CD14-positive monocyte (primary cell): ENCODE measurements around the gene KRT6C. TPM values are rescaled to one million over a fixed set of nuclear protein-coding genes. Genes with fewer than 3 reads are reported as not detected.
"Not testable (repeated sequence)": the region's sequence is repeated elsewhere in the genome, so short reads cannot be mapped to it uniquely, and the experiment has no call there.

Experiments
- DNase-seq, 3 donors: peaks; one replicate each; pipeline ENCODE4 v3.0.0-alpha.2; 2011 to 2022
- H2AFZ ChIP-seq: 2 replicates; pipeline ENCODE4 v1.6.0; 2012; ENCODE audit warnings: mild to moderate bottlenecking, low read depth, low read length, inconsistent platforms; ENCODE audit not compliant: insufficient read depth, poor library complexity, severe bottlenecking
- H3K27ac ChIP-seq, 2 donors: 1 replicate in 1 of 2; 2 replicates in 1 of 2; pipeline ENCODE4 v1.5.1; 2012 to 2013; ENCODE audit warnings: low read length in 2 of 2, control low read depth in 1 of 2, inconsistent platforms in 1 of 2, low read depth in 1 of 2, mild to moderate bottlenecking in 1 of 2
- H3K27me3 ChIP-seq, 2 donors: one replicate each; pipeline versions ENCODE4 v1.6.0 to v1.6.1; 2011 to 2013; ENCODE audit warnings: low read length in 2 of 2; ENCODE audit not compliant: control insufficient read depth in 2 of 2, insufficient read depth in 2 of 2
- H3K36me3 ChIP-seq, 2 donors: replicated peaks in 1 of 2; 1 replicate in 1 of 2; 2 replicates in 1 of 2; pipeline versions ENCODE4 v1.5.1 to v1.6.1; 2012 to 2013; ENCODE audit warnings: low read length in 2 of 2, control low read depth in 1 of 2, inconsistent platforms in 1 of 2, mild to moderate bottlenecking in 1 of 2; ENCODE audit not compliant: insufficient read depth in 2 of 2, control insufficient read depth in 1 of 2
- H3K4me1 ChIP-seq, 2 donors: 1 replicate in 1 of 2; 2 replicates in 1 of 2; pipeline versions ENCODE4 v1.5.1 to v1.6.1; 2012 to 2013; ENCODE audit warnings: low read length in 2 of 2, control low read depth in 1 of 2, inconsistent platforms in 1 of 2, mild to moderate bottlenecking in 1 of 2, moderate library complexity in 1 of 2; ENCODE audit not compliant: insufficient read depth in 2 of 2, control insufficient read depth in 1 of 2
- H3K4me2 ChIP-seq: replicated peaks from 2 replicates; pipeline ENCODE3; 2012; ENCODE audit warnings: low read length, moderate library complexity, mild to moderate bottlenecking; ENCODE audit not compliant: poor library complexity, severe bottlenecking; ENCODE audit errors: extremely low read depth
- H3K4me3 ChIP-seq, 3 experiments: fragments of 200-600 bp in 1 of 3; sonication (generic) in 1 of 3; replicated peaks in 1 of 3; 1 replicate in 2 of 3; 2 replicates in 1 of 3; pipeline ENCODE4 v1.5.1; 2011 to 2013; ENCODE audit warnings: low read length in 3 of 3, mild to moderate bottlenecking in 3 of 3, control low read depth in 2 of 3, low read depth in 2 of 3, inconsistent platforms in 1 of 3, moderate library complexity in 1 of 3
- H3K79me2 ChIP-seq: 2 replicates; pipeline ENCODE4 v1.6.0; 2012; ENCODE audit warnings: mild to moderate bottlenecking, control low read depth, inconsistent platforms, low read length, moderate library complexity; ENCODE audit not compliant: insufficient read depth
- H3K9ac ChIP-seq: 2 replicates; pipeline ENCODE4 v1.6.0; 2017; ENCODE audit warnings: low read length, mild to moderate bottlenecking; ENCODE audit not compliant: insufficient read depth, poor library complexity, severe bottlenecking
- H3K9me3 ChIP-seq, 2 donors: replicated peaks in 1 of 2; 1 replicate in 1 of 2; 2 replicates in 1 of 2; pipeline versions ENCODE4 v1.5.1 to v1.6.1; 2012 to 2013; ENCODE audit warnings: low read length in 2 of 2, control low read depth in 1 of 2; ENCODE audit not compliant: control insufficient read depth in 1 of 2, insufficient read depth in 1 of 2
- H4K20me1 ChIP-seq: 2 replicates; pipeline ENCODE4 v1.6.0; 2012; ENCODE audit warnings: mild to moderate bottlenecking, low read length, control low read depth, moderate library complexity; ENCODE audit not compliant: insufficient read depth
- H3K27ac Mint-ChIP-seq, 7 donors: one replicate each; pipeline ENCODE4 v1.8.0; 2020; ENCODE audit warnings: mild to moderate bottlenecking in 7 of 7, mixed read lengths in 7 of 7, moderate library complexity in 6 of 7, inconsistent platforms in 2 of 7
- H3K27me3 Mint-ChIP-seq, 3 donors: one replicate each; pipeline ENCODE4 v1.8.0; 2021 to 2022; ENCODE audit warnings: low read depth in 3 of 3, mild to moderate bottlenecking in 3 of 3, mixed read lengths in 3 of 3, moderate library complexity in 3 of 3, inconsistent platforms in 1 of 3
- H3K36me3 Mint-ChIP-seq, 2 donors: one replicate each; pipeline ENCODE4 v1.8.0; 2020; ENCODE audit warnings: mixed read lengths in 2 of 2, inconsistent platforms in 1 of 2, mild to moderate bottlenecking in 1 of 2
- H3K4me1 Mint-ChIP-seq: one replicate; pipeline ENCODE4 v1.8.0; 2020; ENCODE audit warnings: mild to moderate bottlenecking, mixed read lengths
- H3K4me3 Mint-ChIP-seq, 2 donors: one replicate each; pipeline ENCODE4 v1.8.0; 2020; ENCODE audit warnings: mild to moderate bottlenecking in 2 of 2, mixed read lengths in 2 of 2, moderate library complexity in 1 of 2
- H3K9me3 Mint-ChIP-seq, 7 donors: one replicate each; pipeline ENCODE4 v1.8.0; 2020 to 2022; ENCODE audit warnings: mixed read lengths in 7 of 7, mild to moderate bottlenecking in 6 of 7, moderate library complexity in 6 of 7, inconsistent platforms in 2 of 7
- CTCF ChIP-seq: fragments of 200-600 bp; IDR thresholded peaks from one replicate; pipeline ENCODE4 v1.8.0; 2022; ENCODE audit warnings: antibody characterized with exemption, mild to moderate bottlenecking
- WGBS: methylation state at CpG from one replicate; pipeline ENCODE4 v1.1.5; 2013; ENCODE audit warnings: missing lambda C conversion rate; ENCODE audit not compliant: insufficient coverage; 5-methylcytosine and 5-hydroxymethylcytosine counted together
- intact Hi-C, 2 donors: fragments of 100-400 bp; cut with micrococcal nuclease; formaldehyde crosslinking; loops; one replicate each; pipeline versions ENCODE4 v1.15.0 to v1.15.1; 2023
- polyA plus RNA-seq, 3 donors: library from polyadenylated mRNA; depleted of rRNA in 1 of 3; unstranded in 2 of 3; stranded (reverse) in 1 of 3; fragments of 300-500 nt in 2 of 3; fragments of >200 nt in 1 of 3; fragmentation: Illumina TruSeq in 2 of 3; gene quantifications; 1 replicate in 2 of 3; 2 replicates in 1 of 3; pipeline ENCODE4 v1.2.3, GENCODE V29; 2012 to 2021

KRT6C gene
- polyA plus RNA-seq, 3 donors: not detected

GRCh38 chr12:52501490-52501889 lies 27.9 kb upstream of the KRT6C start:
- intact Hi-C loops: no loop called here
- H3K4me1 Mint-ChIP-seq: no peaks in the 10 kb centered on the region
- Histone ChIP-seq H3K9ac (no peak overlapping the region), H3K36me3 (no peaks in the 10 kb centered on the region), H4K20me1 (no peaks in the 10 kb centered on the region), H2AFZ (no peak overlapping the region), H3K79me2 (no peaks in the 10 kb centered on the region), H3K4me1 (no peaks in the 10 kb centered on the region), H3K4me2 (no peak overlapping the region), H3K27ac (no peak overlapping the region), H3K27me3 (no peaks in the 10 kb centered on the region), H3K4me3 (no peak overlapping the region), H3K9me3 (peaks cover 0 to 8% of the 10 kb centered on the region in 2 donors)
- no peak for DNase-seq
- H3K9me3 Mint-ChIP-seq: peaks cover 0 to 17% (median 9%) of the 10 kb centered on the region in 7 donors
- no peaks in the 10 kb centered on the region for H3K36me3 Mint-ChIP-seq
- H3K4me3 Mint-ChIP-seq: no peak overlapping the region
- TF ChIP-seq CTCF: no peak
- no peak overlapping the region for H3K27ac Mint-ChIP-seq
- peaks cover 3 to 18% (median 9%) of the 10 kb centered on the region in 3 donors for H3K27me3 Mint-ChIP-seq
- 98% methylated on average over 6 of the region's 7 CpGs for WGBS

- H3K36me3 Mint-ChIP-seq, intact Hi-C loops, H4K20me1 ChIP-seq, H3K4me1 Mint-ChIP-seq, H3K4me1 ChIP-seq, H3K27me3 ChIP-seq, H2AFZ ChIP-seq, H3K4me3 Mint-ChIP-seq, H3K27ac Mint-ChIP-seq, H3K4me2 ChIP-seq, H3K36me3 ChIP-seq, H3K27ac ChIP-seq, H3K9me3 ChIP-seq, H3K9ac ChIP-seq, H3K79me2 ChIP-seq, H3K4me3 ChIP-seq, DNase-seq: not testable (repeated sequence)
- WGBS: 95% methylated on average over 6 of the region's 6 CpGs
- H3K27me3 Mint-ChIP-seq: peaks cover 4 to 18% (median 4%) of the 10 kb centered on the region in 3 donors
- H3K9me3 Mint-ChIP-seq: peaks cover 0 to 17% (median 9%) of the 10 kb centered on the region in 7 donors
These were observed 27.0 kb upstream of the KRT6C start for GRCh38 chr12:52500574-52500973.
